SU-DHL-6 (cell line): ENCODE results near the gene MDK.

ENCODE experiments used
- H2AFZ ChIP-seq: fragments of 200-600 bp; sonication (generic); 2 replicates; pipeline ENCODE4 v1.6.1; 2014; ENCODE audit warnings: low read depth, mild to moderate bottlenecking, moderate library complexity, mixed read lengths, antibody characterized with exemption, low read length; ENCODE audit not compliant: severe bottlenecking
- H3F3A ChIP-seq: fragments of 200-600 bp; shearing (Covaris generic); 2 replicates; pipeline ENCODE4 v1.6.0; 2016; ENCODE audit warnings: antibody characterized with exemption, mild to moderate bottlenecking; ENCODE audit not compliant: insufficient read depth
- H3K27ac ChIP-seq: fragments of 200-600 bp; sonication (generic); 2 replicates; pipeline ENCODE4 v1.5.1; 2016; ENCODE audit warnings: low read depth, mild to moderate bottlenecking, low read length, moderate library complexity, mixed read lengths
- H3K27me3 ChIP-seq: fragments of 200-600 bp; sonication (generic), shearing (Covaris generic); 2 replicates; pipeline ENCODE4 v1.6.0; 2014; ENCODE audit warnings: mild to moderate bottlenecking, low read length
- H3K36me3 ChIP-seq: fragments of 200-600 bp; sonication (generic); 2 replicates; pipeline ENCODE4 v1.6.1; 2014; ENCODE audit warnings: mild to moderate bottlenecking, low read length, mixed read lengths
- H3K4me2 ChIP-seq: fragments of 300-600, 200-600 bp; shearing (Covaris generic), sonication (generic); 2 replicates; pipeline ENCODE4 v1.6.0; 2014; ENCODE audit warnings: low read length, low read depth, mild to moderate bottlenecking; ENCODE audit not compliant: poor library complexity, severe bottlenecking
- H3K4me3 ChIP-seq: fragments of 200-600 bp; sonication (generic); 2 replicates; pipeline ENCODE4 v1.5.1; 2014; ENCODE audit warnings: antibody characterized with exemption, low read length, mild to moderate bottlenecking, mixed read lengths; ENCODE audit not compliant: insufficient read depth, poor library complexity, severe bottlenecking
- H3K79me2 ChIP-seq: fragments of 200-600 bp; sonication (generic); 2 replicates; pipeline ENCODE4 v1.6.1; 2014; ENCODE audit warnings: mild to moderate bottlenecking, low read length, moderate library complexity; ENCODE audit not compliant: insufficient read depth
- H3K9ac ChIP-seq: fragments of 200-600 bp; sonication (generic); 2 replicates; pipeline ENCODE4 v1.7.0; 2014; ENCODE audit warnings: mild to moderate bottlenecking, low read length
- H3K9me2 ChIP-seq: fragments of 200-600 bp; sonication (generic); replicated peaks from 2 replicates; pipeline ENCODE4 v1.6.1; 2014; ENCODE audit warnings: low read length; ENCODE audit not compliant: insufficient read depth
- H3K9me3 ChIP-seq: fragments of 200-600 bp; sonication (generic); 2 replicates; pipeline ENCODE4 v1.6.1; 2014; ENCODE audit warnings: low read length, mixed read lengths; ENCODE audit not compliant: insufficient read depth
- H4K20me1 ChIP-seq: fragments of 200-600 bp; sonication (generic); 2 replicates; pipeline ENCODE4 v1.6.1; 2014; ENCODE audit warnings: low read depth, mild to moderate bottlenecking, antibody characterized with exemption, low read length, moderate library complexity, mixed read lengths
- CTCF ChIP-seq: fragments of 200-600 bp; sonication (generic); IDR thresholded peaks from one replicate; pipeline ENCODE4 v1.5.1; 2017; ENCODE audit warnings: antibody characterized with exemption, mild to moderate bottlenecking, low read length, moderate library complexity; ENCODE audit not compliant: insufficient read depth, poor library complexity, severe bottlenecking
- EZH2phosphoT487 ChIP-seq: fragments of 200-600 bp; sonication (generic), shearing (Covaris generic); conservative IDR thresholded peaks from 2 replicates; pipeline ENCODE4 v1.6.1; 2018; ENCODE audit warnings: mild to moderate bottlenecking, antibody characterized with exemption, low read length, moderate library complexity, mixed read lengths

MDK gene

GRCh38 chr11:46386674-46387073, 5.2 kb downstream of the MDK start:
- peaks cover 4% of the 10 kb centered on the region; the same call in 1 of the 2 replicates for H4K20me1 ChIP-seq
- TF ChIP-seq EZH2phosphoT487 = no peak
- TF ChIP-seq CTCF = no peak
- H3K4me3 ChIP-seq = no peak overlapping the region
- H3K9me2 ChIP-seq = no peaks in the 10 kb centered on the region
- H3K4me2 ChIP-seq = no peak overlapping the region
- H3F3A ChIP-seq = no peaks in the 10 kb centered on the region
- no peaks in the 10 kb centered on the region for H3K79me2 ChIP-seq
- no peaks in the 10 kb centered on the region for H3K27me3 ChIP-seq
- H2AFZ ChIP-seq = no peak overlapping the region
- no peak overlapping the region for H3K9ac ChIP-seq
- no peak overlapping the region for H3K27ac ChIP-seq
- H3K36me3 ChIP-seq = no peaks in the 10 kb centered on the region
- H3K9me3 ChIP-seq = no peaks in the 10 kb centered on the region

- no peaks in the 10 kb centered on the region for H3K36me3 ChIP-seq
- H3K27me3 ChIP-seq = no peaks in the 10 kb centered on the region
- H3K9me2 ChIP-seq = no peaks in the 10 kb centered on the region
- no peak overlapping the region for H3K9ac ChIP-seq
- no peaks in the 10 kb centered on the region for H3F3A ChIP-seq
- no peak for TF ChIP-seq EZH2phosphoT487
- no peak for TF ChIP-seq CTCF
- no peak overlapping the region for H3K27ac ChIP-seq
- no peak overlapping the region for H3K4me2 ChIP-seq
- no peaks in the 10 kb centered on the region for H3K9me3 ChIP-seq
- H3K4me3 ChIP-seq = no peak overlapping the region
- H2AFZ ChIP-seq = no peak overlapping the region
- no peaks in the 10 kb centered on the region for H3K79me2 ChIP-seq
- peaks cover 4% of the 10 kb centered on the region; the same call in 1 of the 2 replicates for H4K20me1 ChIP-seq
Measured at GRCh38 chr11:46387456-46387855, 6.0 kb downstream of the MDK start.

GRCh38 chr11:46387919-46388618, 6.6 kb downstream of the MDK start:
- Histone ChIP-seq H3K79me2 (no peaks in the 10 kb centered on the region), H3K9me2 (no peaks in the 10 kb centered on the region), H3K36me3 (no peaks in the 10 kb centered on the region), H3K9me3 (no peaks in the 10 kb centered on the region), H3K9ac (no peak overlapping the region), H2AFZ (no peak overlapping the region), H3K4me2 (no peak overlapping the region), H3K27me3 (no peaks in the 10 kb centered on the region), H3K27ac (no peak overlapping the region), H4K20me1 (peaks cover 4% of the 10 kb centered on the region; the same call in 1 of the 2 replicates), H3F3A (no peaks in the 10 kb centered on the region), H3K4me3 (no peak overlapping the region)
- no peak for TF ChIP-seq EZH2phosphoT487
- TF ChIP-seq CTCF = no peak
